Hematopoietic multipotent progenitor cell treated with erythropoietin and hydrocortisone succinate and interleukin-3 and kit ligand, for 4 days (in vitro differentiated cells): ENCODE results near the gene RBKS.
A peak's percentile ranks its signal among the peaks of the same experiment; 100 is the strongest.
"Not testable (repeated sequence)": the region's sequence is repeated elsewhere in the genome, so short reads cannot be mapped to it uniquely, and the experiment has no call there.

Experiments used
- DNase-seq: peaks from one replicate; pipeline ENCODE4 v3.0.0-alpha.2; 2015

RBKS gene

GRCh38 chr2:27903649-27904404 lies 13.6 kb upstream of the RBKS start:
- peak; percentile 43 for DNase-seq

GRCh38 chr2:27903018-27903417 lies 12.8 kb upstream of the RBKS start:
- no peak for DNase-seq

GRCh38 chr2:27902098-27902497 lies 11.9 kb upstream of the RBKS start:
- DNase-seq: no peak

- DNase-seq: peak; percentile 58
Observed at GRCh38 chr2:27901234-27901633, 11.0 kb upstream of the RBKS start.

GRCh38 chr2:27897717-27898116 lies 7.5 kb upstream of the RBKS start:
- DNase-seq: peak; percentile 34

GRCh38 chr2:27893006-27893405 lies 2.8 kb upstream of the RBKS start:
- DNase-seq: peak; percentile 49

- DNase-seq: no peak
Observed at GRCh38 chr2:27891673-27892105, 1.5 kb upstream of the RBKS start.

- DNase-seq: peak; percentile 90
Observed at GRCh38 chr2:27890924-27891672, 911 bp upstream of the RBKS start.

- DNase-seq: no peak
Observed at GRCh38 chr2:27889774-27890145, 427 bp downstream of the RBKS start.

- DNase-seq: no peak
Observed at GRCh38 chr2:27888790-27889189, 1.4 kb downstream of the RBKS start.

GRCh38 chr2:27887830-27888229 lies 2.4 kb downstream of the RBKS start:
- no peak for DNase-seq

GRCh38 chr2:27887111-27887510 lies 3.1 kb downstream of the RBKS start:
- no peak for DNase-seq

- DNase-seq: no peak
Observed at GRCh38 chr2:27886322-27886721, 3.9 kb downstream of the RBKS start.

- DNase-seq: no peak
Observed at GRCh38 chr2:27885661-27886060, 4.5 kb downstream of the RBKS start.

- DNase-seq: no peak
Observed at GRCh38 chr2:27885234-27885633, 5.0 kb downstream of the RBKS start.

- no peak for DNase-seq
Observed at GRCh38 chr2:27884601-27885000, 5.6 kb downstream of the RBKS start.

GRCh38 chr2:27882584-27882922 lies 7.6 kb downstream of the RBKS start:
- not testable (repeated sequence) for DNase-seq

GRCh38 chr2:27881815-27882583 lies 8.2 kb downstream of the RBKS start:
- DNase-seq: not testable (repeated sequence)

GRCh38 chr2:27878825-27879224 lies 11.4 kb downstream of the RBKS start:
- no peak for DNase-seq

- DNase-seq: no peak
Observed at GRCh38 chr2:27875089-27875881, 14.9 kb downstream of the RBKS start.

GRCh38 chr2:27873091-27873490 lies 17.1 kb downstream of the RBKS start:
- no peak for DNase-seq

GRCh38 chr2:27871802-27872201 lies 18.4 kb downstream of the RBKS start:
- peak; percentile 94 for DNase-seq

GRCh38 chr2:27870724-27871123 lies 19.5 kb downstream of the RBKS start:
- no peak for DNase-seq
